K562 (cell line): Measurements from ENCODE around the gene PMF1. TPM values are rescaled to one million over a fixed set of nuclear protein-coding genes. Genes with fewer than 3 reads are reported as not detected.
A peak's percentile ranks its signal among the peaks of the same experiment; 100 is the strongest.

Source experiments
- ARID1B ChIP-seq: fragments of 450-650 bp; IDR thresholded peaks from 2 replicates; pipeline ENCODE4 v1.6.1; 2016; ENCODE audit warnings: antibody characterized with exemption, mild to moderate bottlenecking, inconsistent platforms
- ARNT ChIP-seq, 2 experiments: fragments of 450-650 bp; IDR thresholded peaks; 2 replicates each; pipeline ENCODE4 v1.6.1; 2016; ENCODE audit warnings: mild to moderate bottlenecking in 1 of 2
- BDP1 ChIP-seq: IDR thresholded peaks from 3 replicates; pipeline ENCODE4 v1.6.1; 2011; ENCODE audit not compliant: insufficient read length, insufficient read depth
- EHMT2 ChIP-seq: fragments of 450-650 bp; IDR thresholded peaks from 2 replicates; pipeline ENCODE4 v1.6.1; 2018; ENCODE audit warnings: antibody characterized with exemption
- FOSL1 ChIP-seq: fragments of 200-800 bp; sonication (Bioruptor generic); conservative IDR thresholded peaks from 2 replicates; pipeline ENCODE4 v1.6.1; 2016; ENCODE audit warnings: missing genetic modification characterization, missing compliant biosample characterization
- GATAD2A ChIP-seq: fragments of 450-650 bp; IDR thresholded peaks from 2 replicates; pipeline ENCODE4 v1.6.1; 2017
- HNRNPL ChIP-seq: fragments of 200-400 bp; formaldehyde crosslinking; IDR thresholded peaks from 2 replicates; pipeline ENCODE4 v1.6.1; 2017; ENCODE audit warnings: low read depth, mild to moderate bottlenecking, low read length
- KDM5B ChIP-seq: fragments of 200-600 bp; sonication (generic); IDR thresholded peaks from 2 replicates; pipeline ENCODE4 v1.6.1; 2012; ENCODE audit warnings: low read depth, mild to moderate bottlenecking, moderate library complexity, low read length, control low read depth, inconsistent platforms; ENCODE audit not compliant: insufficient replicate concordance
- KLF10 ChIP-seq: fragments of 250-450 bp; sonication (Bioruptor Pico); IDR thresholded peaks from 2 replicates; pipeline ENCODE4 v1.6.1; 2021; ENCODE audit warnings: matching md5 sums
- MAX ChIP-seq: sonication (generic); formaldehyde crosslinking; IDR thresholded peaks from 2 replicates; pipeline ENCODE4 v1.9.0; 2022; ENCODE audit warnings: mild to moderate bottlenecking, missing genetic modification reagents
- NEUROD1 ChIP-seq: fragments of 150-350 bp; IDR thresholded peaks from 2 replicates; pipeline ENCODE4 v1.6.1; 2014; ENCODE audit warnings: borderline replicate concordance, low read length, low read depth; ENCODE audit not compliant: partially characterized antibody
- RBM14 ChIP-seq: fragments of 200-400 bp; formaldehyde crosslinking; IDR thresholded peaks from 2 replicates; pipeline ENCODE4 v1.6.1; 2018; ENCODE audit warnings: low read depth, mild to moderate bottlenecking, low read length, moderate library complexity, borderline replicate concordance; ENCODE audit not compliant: insufficient read depth
- RERE ChIP-seq: sonication (generic); formaldehyde crosslinking; IDR thresholded peaks from 2 replicates; pipeline ENCODE4 v1.8.0; 2023; ENCODE audit warnings: missing genetic modification reagents, mild to moderate bottlenecking, borderline replicate concordance
- SMARCA5 ChIP-seq: fragments of 450-650 bp; IDR thresholded peaks from 2 replicates; pipeline ENCODE4 v1.6.1; 2016
- SP1 ChIP-seq: sonication (generic); formaldehyde crosslinking; IDR thresholded peaks from 2 replicates; pipeline ENCODE4 v1.8.1; 2022; ENCODE audit warnings: mild to moderate bottlenecking, missing genetic modification reagents
- TCFL5 ChIP-seq: fragments of 250-450 bp; sonication (Bioruptor Pico); conservative IDR thresholded peaks from 2 replicates; pipeline ENCODE4 v1.6.1; 2021; ENCODE audit warnings: mild to moderate bottlenecking, moderate library complexity, matching md5 sums
- TEAD4 ChIP-seq, 2 experiments: sonication (generic) in 1 of 2; formaldehyde crosslinking in 1 of 2; IDR thresholded peaks; 2 replicates each; pipeline versions ENCODE4 v1.6.1 to v1.8.0; 2012 to 2022; ENCODE audit warnings: borderline replicate concordance in 1 of 2, inconsistent platforms in 1 of 2, low read length in 1 of 2, mild to moderate bottlenecking in 1 of 2, missing genetic modification reagents in 1 of 2
- TGIF2 ChIP-seq: sonication (generic); formaldehyde crosslinking; IDR thresholded peaks from 2 replicates; pipeline ENCODE4 v1.8.1; 2022; ENCODE audit warnings: mild to moderate bottlenecking, missing genetic modification reagents, moderate library complexity
- ZKSCAN8 ChIP-seq: fragments of 200-800 bp; sonication (Bioruptor generic); IDR thresholded peaks from 2 replicates; pipeline ENCODE4 v1.6.1; 2016; ENCODE audit warnings: missing genetic modification characterization, missing compliant biosample characterization
- ZNF146 ChIP-seq: IDR thresholded peaks from one replicate; pipeline ENCODE4 v1.6.1; 2018; ENCODE audit warnings: missing compliant biosample characterization; ENCODE audit not compliant: unreplicated experiment
- ZNF507 ChIP-seq: conservative IDR thresholded peaks from 2 replicates; pipeline ENCODE4 v1.6.1; 2017; ENCODE audit warnings: missing genetic modification characterization, missing compliant biosample characterization
- ZNF655 ChIP-seq: fragments of 250-450 bp; sonication (Bioruptor Pico); IDR thresholded peaks from 2 replicates; pipeline ENCODE4 v1.5.0; 2021
- ZNF830 ChIP-seq: fragments of 250-450 bp; sonication (Bioruptor Pico); IDR thresholded peaks from 2 replicates; pipeline ENCODE4 v1.5.0; 2021; ENCODE audit warnings: mild to moderate bottlenecking
- polyA plus RNA-seq, 8 experiments: library from polyadenylated mRNA; depleted of rRNA in 4 of 8; stranded (reverse) in 5 of 8; unstranded in 3 of 8; fragments of >200 nt; fragmentation: Nextera tagmentation in 2 of 8; fragmentation: Illumina TruSeq in 1 of 8; extraction: Ambion mirVana in 2 of 8; extraction: Trizol in 1 of 8; gene quantifications; 2 replicates each; pipeline versions ENCODE4 v1.2.1 to v1.2.3, GENCODE V29; 2011 to 2014; ENCODE audit warnings: inconsistent platforms in 1 of 8, missing spikeins in 1 of 8
- total RNA-seq, 7 experiments: library from RNA; depleted of rRNA in 6 of 7; stranded (reverse); fragments of >200 nt in 6 of 7; fragmentation: Illumina TruSeq in 2 of 7; extraction: Trizol in 2 of 7; gene quantifications; 2 replicates each; pipeline versions ENCODE4 v1.2.1 to v1.2.3, GENCODE V29; 2011 to 2021; ENCODE audit warnings: low replicate concordance in 1 of 7

Gene PMF1
- total and polyA plus RNA-seq, 9 of the 15 experiments (the other 6 are each of a cell fraction or from before 2014, with no cell fraction given), result 9.4 to 92.9 (median 71.0) TPM

- TF ChIP-seq GATAD2A (0 out of 2 replicates have a peak, but pooled peaks have one; percentile 29), NEUROD1 (no peak), ZKSCAN8 (CRISPR knock-in tag) (no peak), MAX (CRISPR knock-in tag) (no peak), HNRNPL (no peak), RBM14 (no peak), TCFL5 (CRISPR knock-in tag) (no peak), BDP1 (no peak), EHMT2 (no peak), SMARCA5 (no peak), FOSL1 (no peak), ARID1B (peak; percentile 68), KDM5B (no peak), ZNF830 (no peak), ZNF146 (CRISPR knock-in tag) (no peak), ZNF507 (no peak), TGIF2 (CRISPR knock-in tag) (no peak), RERE (CRISPR knock-in tag) (no peak), ZNF655 (CRISPR knock-in tag) (no peak), ARNT (IDR thresholded peaks at IDR 0.05) (no peak), KLF10 (no peak), TEAD4 (IDR thresholded peaks at IDR 0.05; ENCODE audit: low read length) (peak; percentile 63), TEAD4 (CRISPR knock-in tag; IDR thresholded peaks at IDR 0.05; ENCODE audit: borderline replicate concordance) (no peak), SP1 (CRISPR knock-in tag) (no peak)
These were observed 34.7 kb upstream of the PMF1 start (continued) for GRCh38 chr1:156177919-156178654.
